T-helper 1 cell (primary cell): ENCODE data around the gene NME5.
"Not testable (repeated sequence)": the region's sequence is repeated elsewhere in the genome, so short reads cannot be mapped to it uniquely, and the experiment has no call there.

Experiments used
- DNase-seq, 5 donors: peaks; one replicate each; pipeline ENCODE4 v3.0.0-alpha.2; 2012 to 2020
- total RNA-seq, 4 donors: gene quantifications; one replicate each; lab custom pipeline; 2026; lab: John Stamatoyannopoulos, UW

NME5 gene
- total RNA-seq: 0 reads per million in 4 donors

GRCh38 chr5:138138949-138139780 lies at the start of gene NME5:
Gene NME5, minus strand, starts transcription at chr5:138139428. Its CDS starts 648 bp downstream, at chr5:138138780.
- no peak for DNase-seq

GRCh38 chr5:138188626-138189025 lies 49.4 kb upstream of the NME5 start:
- DNase-seq: no peak

- no peak for DNase-seq
These were observed 46.8 kb upstream of the NME5 start for GRCh38 chr5:138186002-138186447.

GRCh38 chr5:138182808-138183207 lies 43.6 kb upstream of the NME5 start:
- no peak for DNase-seq

GRCh38 chr5:138180841-138181240 lies 41.6 kb upstream of the NME5 start:
- DNase-seq: no peak

GRCh38 chr5:138180183-138180782 lies 41.1 kb upstream of the NME5 start:
- DNase-seq: peak in 1 of 5 donors; percentile 69

GRCh38 chr5:138179277-138179857 lies 40.1 kb upstream of the NME5 start:
- DNase-seq: peak in 1 of 5 donors; percentile 9

GRCh38 chr5:138178516-138179276 lies 39.5 kb upstream of the NME5 start, which contains the start of the genes BRD8 and KIF20A:
Gene BRD8, minus strand, starts transcription at chr5:138178630. Its CDS starts 16 bp downstream, at chr5:138178614.
Gene KIF20A, plus strand, starts transcription at chr5:138179112. Its CDS starts 569 bp downstream, at chr5:138179681.
- DNase-seq: peak; percentile 72 to 94 (median 86)

- DNase-seq: peak in 2 of 5 donors; percentile 10 to 30
These were observed 38.8 kb upstream of the NME5 start for GRCh38 chr5:138177941-138178515.

GRCh38 chr5:138170299-138170698 lies 31.1 kb upstream of the NME5 start:
- DNase-seq: no peak

- DNase-seq: no peak
These were observed 29.9 kb upstream of the NME5 start for GRCh38 chr5:138169124-138169523.

- no peak for DNase-seq
These were observed 24.5 kb upstream of the NME5 start for GRCh38 chr5:138163721-138164120.

GRCh38 chr5:138160706-138161105 lies 21.5 kb upstream of the NME5 start:
- DNase-seq: no peak

- DNase-seq: no peak
These were observed 20.4 kb upstream of the NME5 start for GRCh38 chr5:138159666-138160065.

- no peak for DNase-seq
These were observed 18.4 kb upstream of the NME5 start for GRCh38 chr5:138157626-138158025.

GRCh38 chr5:138155977-138156376 lies 16.7 kb upstream of the NME5 start:
- DNase-seq: not testable (repeated sequence)

GRCh38 chr5:138149530-138149929 lies 10.3 kb upstream of the NME5 start:
- no peak for DNase-seq

- no peak for DNase-seq
These were observed 9.6 kb upstream of the NME5 start for GRCh38 chr5:138148811-138149210.

GRCh38 chr5:138143578-138143977 lies 4.3 kb upstream of the NME5 start:
- not testable (repeated sequence) for DNase-seq

GRCh38 chr5:138141734-138142133 lies 2.5 kb upstream of the NME5 start:
- no peak for DNase-seq

- DNase-seq: no peak
These were observed 1.0 kb upstream of the NME5 start for GRCh38 chr5:138140268-138140667.

- DNase-seq: no peak
These were observed 508 bp upstream of the NME5 start for GRCh38 chr5:138139781-138140090.
